Measurements from ENCODE around the gene CCDC63. TPM values are rescaled to one million over a fixed set of nuclear protein-coding genes. Genes with fewer than 3 reads are reported as not detected.

Gene CCDC63
- polyA plus RNA-seq, 1 of the 3 experiments (the other 2 are of a cell fraction) = not detected

GRCh38 chr12:110816779-110817178, 30.0 kb upstream of the CCDC63 start:
- Histone ChIP-seq H2AFZ (ENCODE audit: low read depth) (no peak overlapping the region), H3K79me2 (ENCODE audit: insufficient read depth) (no peaks in the 10 kb centered on the region), H3K27ac (ENCODE audit: low read depth in 2 of 2, low read length in 1 of 2) (no peak overlapping the region), H3K27me3 (ENCODE audit: insufficient read depth) (peaks cover 13% of the 10 kb centered on the region; the same call in 1 of the 2 replicates), H3K9me3 (no peaks in the 10 kb centered on the region), H3K9ac (no peak overlapping the region), H3K4me2 (no peak overlapping the region), H4K20me1 (ENCODE audit: insufficient read depth) (no peaks in the 10 kb centered on the region), H3K9me2 (no peaks in the 10 kb centered on the region), H3K36me3 (replicated peaks in 1 of 2; ENCODE audit: control insufficient read depth in 1 of 2, insufficient read depth in 2 of 2, low read length in 1 of 2) (no peaks in the 10 kb centered on the region), H3K4me1 (ENCODE audit: control insufficient read depth in 1 of 2, insufficient read depth in 2 of 2, low read depth in 1 of 2, low read length in 1 of 2) (no peaks in the 10 kb centered on the region), H3F3A (replicated peaks; ENCODE audit: insufficient read depth) (no peaks in the 10 kb centered on the region), H3K4me3 (ENCODE audit: low read depth in 2 of 2, low read length in 1 of 2) (no peak overlapping the region)
- WGBS (ENCODE audit: low lambda C conversion rate) = 19% methylated on average over 1 of the region's 1 CpG
- no peak for DNase-seq
- no peak for TF ChIP-seq FOSL2 (IDR thresholded peaks at IDR 0.05; ENCODE audit: borderline replicate concordance, low read depth)
- TF ChIP-seq RCOR1 (IDR thresholded peaks at IDR 0.05; ENCODE audit: low read length) = no peak
- no peak for TF ChIP-seq GABPA (IDR thresholded peaks at IDR 0.05; ENCODE audit: low read depth)
- no peak for TF ChIP-seq ZBTB33 (IDR thresholded peaks at IDR 0.05; ENCODE audit: borderline replicate concordance, low read depth)
- TF ChIP-seq RXRA (IDR thresholded peaks at IDR 0.05; ENCODE audit: borderline replicate concordance, low read depth) = no peak
- no peak for TF ChIP-seq CHD2 (IDR thresholded peaks at IDR 0.05; ENCODE audit: low read length, partially characterized antibody)
- TF ChIP-seq NRF1 (IDR thresholded peaks at IDR 0.05; ENCODE audit: low read depth, low read length) = no peak
- no peak for TF ChIP-seq REST (IDR thresholded peaks at IDR 0.05; ENCODE audit: low read depth, low read length)
- no peak for TF ChIP-seq EZH2phosphoT487 (IDR thresholded peaks at IDR 0.05; ENCODE audit: borderline replicate concordance, low read depth)
- TF ChIP-seq SIN3A (IDR thresholded peaks at IDR 0.05; ENCODE audit: borderline replicate concordance, low read depth, low read length) = no peak
- TF ChIP-seq PBX3 (IDR thresholded peaks at IDR 0.05) = no peak
- TF ChIP-seq YY1 (IDR thresholded peaks at IDR 0.05; ENCODE audit: low read depth) = no peak
- TF ChIP-seq TAF1 (IDR thresholded peaks at IDR 0.05; ENCODE audit: borderline replicate concordance, low read depth, low read length) = no peak
- TF ChIP-seq MEF2A (IDR thresholded peaks at IDR 0.05; ENCODE audit: borderline replicate concordance, low read depth) = no peak
- no peak for TF ChIP-seq POLR2AphosphoS5 (IDR thresholded peaks at IDR 0.05; ENCODE audit: low read depth, low read length)
- CTCF ChIA-PET = interaction anchor here (0.6 to 2.3 kb wide), 3 partner anchors 10 to 85 kb away, joined by 3 to 8 read pairs (median 4); no protein-coding TSS in a partner anchor
- POLR2A ChIA-PET = no interaction called here

Measured in SK-N-SH (cell line).